Measurements from ENCODE around the gene HDAC11. TPM values are rescaled to one million over a fixed set of nuclear protein-coding genes. Genes with fewer than 3 reads are reported as not detected.

The HDAC11 gene
- total and polyA plus RNA-seq, 4 donors = 16.8 to 22.2 (median 19.4) TPM

- Histone ChIP-seq H3K36me3 (ENCODE audit: control insufficient read depth in 1 of 2, insufficient read depth in 2 of 2, low read length in 1 of 2) (no peaks in the 10 kb centered on the region), H3K27me3 (ENCODE audit: control insufficient read depth in 1 of 2, insufficient read depth in 2 of 2, low read length in 1 of 2) (no peaks in the 10 kb centered on the region), H3K4me1 (ENCODE audit: control insufficient read depth in 1 of 2, insufficient read depth in 2 of 2, low read length in 2 of 2) (no peaks in the 10 kb centered on the region), H3K4me3 (ENCODE audit: low read length in 2 of 2) (no peak overlapping the region), H3K27ac (ENCODE audit: low read depth in 1 of 2, low read length in 2 of 2) (peak overlapping the region in 1 of 2 donors; percentile 69), H3K9me3 (ENCODE audit: control insufficient read depth, low read length) (no peaks in the 10 kb centered on the region)
- 15 to 16% methylated on average over 12 of the region's 12 CpGs for WGBS, 2 donors
- intact Hi-C loops (cut with DNase I) = loop anchor here (2.0 to 10.0 kb wide), 4 partner anchors 75 to 360 kb away; no protein-coding TSS in a partner anchor
- peak in 1 of 2 donors; percentile 48 for DNase-seq
- ATAC-seq (ENCODE audit: low FRiP score) = peak; percentile 77
Measured at GRCh38 chr3:13452490-13453335, 27.4 kb upstream of the HDAC11 start.

GRCh38 chr3:13455644-13456043 is 24.5 kb upstream of the HDAC11 start:
- intact Hi-C loops (cut with DNase I) = loop anchor here in 1 of 2 donors (2.0 to 10.0 kb wide), 2 partner anchors 151 to 365 kb away; no protein-coding TSS in a partner anchor
- no peak for ATAC-seq (ENCODE audit: low FRiP score)
- Histone ChIP-seq H3K4me1 (ENCODE audit: control insufficient read depth in 1 of 2, insufficient read depth in 2 of 2, low read length in 2 of 2) (no peaks in the 10 kb centered on the region), H3K36me3 (ENCODE audit: control insufficient read depth in 1 of 2, insufficient read depth in 2 of 2, low read length in 1 of 2) (no peaks in the 10 kb centered on the region), H3K4me3 (ENCODE audit: low read length in 2 of 2) (no peak overlapping the region), H3K9me3 (ENCODE audit: control insufficient read depth, low read length) (no peaks in the 10 kb centered on the region), H3K27ac (ENCODE audit: low read depth in 1 of 2, low read length in 2 of 2) (no peak overlapping the region), H3K27me3 (ENCODE audit: control insufficient read depth in 1 of 2, insufficient read depth in 2 of 2, low read length in 1 of 2) (no peaks in the 10 kb centered on the region)
- WGBS, 2 donors = 79 to 84% methylated on average over 6 of the region's 6 CpGs
- DNase-seq = no peak

- intact Hi-C loops (cut with DNase I) = loop anchor here in 1 of 2 donors (10.0 kb wide), 1 partner anchor 153 kb away; no protein-coding TSS in a partner anchor
- ATAC-seq (ENCODE audit: low FRiP score) (no peak), DNase-seq (no peak)
- Histone ChIP-seq H3K36me3 (ENCODE audit: control insufficient read depth in 1 of 2, insufficient read depth in 2 of 2, low read length in 1 of 2) (no peaks in the 10 kb centered on the region), H3K9me3 (ENCODE audit: control insufficient read depth, low read length) (no peaks in the 10 kb centered on the region), H3K27ac (ENCODE audit: low read depth in 1 of 2, low read length in 2 of 2) (no peak overlapping the region), H3K27me3 (ENCODE audit: control insufficient read depth in 1 of 2, insufficient read depth in 2 of 2, low read length in 1 of 2) (no peaks in the 10 kb centered on the region), H3K4me1 (ENCODE audit: control insufficient read depth in 1 of 2, insufficient read depth in 2 of 2, low read length in 2 of 2) (no peaks in the 10 kb centered on the region), H3K4me3 (ENCODE audit: low read length in 2 of 2) (no peak overlapping the region)
- 83 to 86% methylated on average over 4 of the region's 4 CpGs for WGBS, 2 donors
Measured at GRCh38 chr3:13457593-13457992, 22.5 kb upstream of the HDAC11 start.

- WGBS, 2 donors = 87% methylated on average over 9 of the region's 9 CpGs
Measured at GRCh38 chr3:13459605-13460340, 20.3 kb upstream of the HDAC11 start.

GRCh38 chr3:13460341-13460736 is 19.8 kb upstream of the HDAC11 start:
- WGBS, 2 donors = 95 to 97% methylated on average over 7 of the region's 7 CpGs

More at GRCh38 chr3:13459605-13460340, 20.3 kb upstream of the HDAC11 start:
- no peak for ATAC-seq (ENCODE audit: low FRiP score)
- Histone ChIP-seq H3K9me3 (ENCODE audit: control insufficient read depth, low read length) (no peaks in the 10 kb centered on the region), H3K4me1 (ENCODE audit: control insufficient read depth in 1 of 2, insufficient read depth in 2 of 2, low read length in 2 of 2) (no peaks in the 10 kb centered on the region), H3K27me3 (ENCODE audit: control insufficient read depth in 1 of 2, insufficient read depth in 2 of 2, low read length in 1 of 2) (no peaks in the 10 kb centered on the region), H3K36me3 (ENCODE audit: control insufficient read depth in 1 of 2, insufficient read depth in 2 of 2, low read length in 1 of 2) (no peaks in the 10 kb centered on the region), H3K4me3 (ENCODE audit: low read length in 2 of 2) (no peak overlapping the region), H3K27ac (ENCODE audit: low read depth in 1 of 2, low read length in 2 of 2) (no peak overlapping the region)
- intact Hi-C loops (cut with DNase I) = loop anchor here in 1 of 2 donors (10.0 kb wide), 1 partner anchor 155 kb away; no protein-coding TSS in a partner anchor
- DNase-seq = no peak

GRCh38 chr3:13461169-13462124 is 18.7 kb upstream of the HDAC11 start:
- intact Hi-C loops (cut with DNase I) = no loop called here
- H3K4me1 ChIP-seq (ENCODE audit: control insufficient read depth in 1 of 2, insufficient read depth in 2 of 2, low read length in 2 of 2) = no peaks in the 10 kb centered on the region
- WGBS, 2 donors = 34% methylated on average over 14 of the region's 14 CpGs
- ATAC-seq (ENCODE audit: low FRiP score) (no peak), DNase-seq (peak; percentile 59 to 81)
- no peak overlapping the region for H3K27ac ChIP-seq (ENCODE audit: low read depth in 1 of 2, low read length in 2 of 2)
- no peaks in the 10 kb centered on the region for H3K36me3 ChIP-seq (ENCODE audit: control insufficient read depth in 1 of 2, insufficient read depth in 2 of 2, low read length in 1 of 2)
- H3K4me3 ChIP-seq (ENCODE audit: low read length in 2 of 2) = no peak overlapping the region
- no peaks in the 10 kb centered on the region for H3K9me3 ChIP-seq (ENCODE audit: control insufficient read depth, low read length)
- no peaks in the 10 kb centered on the region for H3K27me3 ChIP-seq (ENCODE audit: control insufficient read depth in 1 of 2, insufficient read depth in 2 of 2, low read length in 1 of 2)

More at GRCh38 chr3:13460341-13460736, 19.8 kb upstream of the HDAC11 start:
- Histone ChIP-seq H3K4me3 (ENCODE audit: low read length in 2 of 2) (no peak overlapping the region), H3K9me3 (ENCODE audit: control insufficient read depth, low read length) (no peaks in the 10 kb centered on the region), H3K4me1 (ENCODE audit: control insufficient read depth in 1 of 2, insufficient read depth in 2 of 2, low read length in 2 of 2) (no peaks in the 10 kb centered on the region), H3K36me3 (ENCODE audit: control insufficient read depth in 1 of 2, insufficient read depth in 2 of 2, low read length in 1 of 2) (no peaks in the 10 kb centered on the region), H3K27ac (ENCODE audit: low read depth in 1 of 2, low read length in 2 of 2) (no peak overlapping the region), H3K27me3 (ENCODE audit: control insufficient read depth in 1 of 2, insufficient read depth in 2 of 2, low read length in 1 of 2) (no peaks in the 10 kb centered on the region)
- intact Hi-C loops (cut with DNase I) = no loop called here
- DNase-seq (no peak), ATAC-seq (ENCODE audit: low FRiP score) (no peak)

GRCh38 chr3:13462125-13462629 is 17.9 kb upstream of the HDAC11 start:
- Histone ChIP-seq H3K4me3 (ENCODE audit: low read length in 2 of 2) (no peak overlapping the region), H3K4me1 (ENCODE audit: control insufficient read depth in 1 of 2, insufficient read depth in 2 of 2, low read length in 2 of 2) (no peaks in the 10 kb centered on the region), H3K36me3 (ENCODE audit: control insufficient read depth in 1 of 2, insufficient read depth in 2 of 2, low read length in 1 of 2) (no peaks in the 10 kb centered on the region), H3K27ac (ENCODE audit: low read depth in 1 of 2, low read length in 2 of 2) (no peak overlapping the region), H3K27me3 (ENCODE audit: control insufficient read depth in 1 of 2, insufficient read depth in 2 of 2, low read length in 1 of 2) (no peaks in the 10 kb centered on the region), H3K9me3 (ENCODE audit: control insufficient read depth, low read length) (no peaks in the 10 kb centered on the region)
- intact Hi-C loops (cut with DNase I) = no loop called here
- no peak for DNase-seq
- WGBS, 2 donors = 74 to 90% methylated on average over 8 of the region's 8 CpGs
- ATAC-seq (ENCODE audit: low FRiP score) = no peak

GRCh38 chr3:13462822-13463221 is 17.3 kb upstream of the HDAC11 start:
- no peak overlapping the region for H3K27ac ChIP-seq (ENCODE audit: low read depth in 1 of 2, low read length in 2 of 2)
- H3K27me3 ChIP-seq (ENCODE audit: control insufficient read depth in 1 of 2, insufficient read depth in 2 of 2, low read length in 1 of 2) = no peaks in the 10 kb centered on the region
- H3K4me3 ChIP-seq (ENCODE audit: low read length in 2 of 2) = no peak overlapping the region
- intact Hi-C loops (cut with DNase I) = no loop called here
- WGBS, 2 donors = 35 to 67% methylated on average over 5 of the region's 5 CpGs
- H3K4me1 ChIP-seq (ENCODE audit: control insufficient read depth in 1 of 2, insufficient read depth in 2 of 2, low read length in 2 of 2) = no peaks in the 10 kb centered on the region
- no peak for ATAC-seq (ENCODE audit: low FRiP score)
- no peaks in the 10 kb centered on the region for H3K36me3 ChIP-seq (ENCODE audit: control insufficient read depth in 1 of 2, insufficient read depth in 2 of 2, low read length in 1 of 2)
- DNase-seq = no peak
- H3K9me3 ChIP-seq (ENCODE audit: control insufficient read depth, low read length) = no peaks in the 10 kb centered on the region
